Smooth muscle cell (in vitro differentiated cells): ENCODE data around the gene ZNF407. TPM values are rescaled to one million over a fixed set of nuclear protein-coding genes. Genes with fewer than 3 reads are reported as not detected.

Experiments
- DNase-seq: peaks from one replicate; lab custom pipeline; 2025; ENCODE audit not compliant: unreplicated experiment; lab: John Stamatoyannopoulos, UW
- H2AFZ ChIP-seq: fragments of 200-600 bp; sonication (generic); 2 replicates; pipeline ENCODE4 v1.6.0; 2016; ENCODE audit warnings: antibody characterized with exemption, low read depth, mild to moderate bottlenecking
- H3F3A ChIP-seq: fragments of 200-600 bp; sonication (generic); 2 replicates; pipeline ENCODE4 v1.6.0; 2017; ENCODE audit warnings: antibody characterized with exemption, low read depth
- H3K27ac ChIP-seq: fragments of 200-600 bp; sonication (generic); 2 replicates; pipeline ENCODE4 v1.5.1; 2016; ENCODE audit warnings: low read depth, mild to moderate bottlenecking
- H3K27me3 ChIP-seq: fragments of 200-600 bp; sonication (generic); 2 replicates; pipeline ENCODE4 v1.6.1; 2016; ENCODE audit warnings: low read depth, mild to moderate bottlenecking
- H3K36me3 ChIP-seq: fragments of 200-600 bp; sonication (generic); 2 replicates; pipeline ENCODE4 v1.5.1; 2016; ENCODE audit warnings: low read depth
- H3K4me1 ChIP-seq: fragments of 200-600 bp; sonication (generic); 2 replicates; pipeline ENCODE4 v1.5.1; 2016; ENCODE audit warnings: low read depth
- H3K4me2 ChIP-seq: fragments of 200-600 bp; sonication (generic); 2 replicates; pipeline ENCODE4 v1.6.0; 2016; ENCODE audit warnings: mild to moderate bottlenecking
- H3K4me3 ChIP-seq: fragments of 200-600 bp; sonication (generic); 2 replicates; pipeline ENCODE4 v1.5.1; 2016; ENCODE audit warnings: mild to moderate bottlenecking
- H3K79me2 ChIP-seq: fragments of 200-600 bp; sonication (generic); 2 replicates; pipeline ENCODE4 v1.6.0; 2016; ENCODE audit warnings: low read depth, mild to moderate bottlenecking
- H3K9ac ChIP-seq: fragments of 200-600 bp; sonication (generic); 2 replicates; pipeline ENCODE4 v1.6.0; 2016; ENCODE audit warnings: low read depth
- H3K9me3 ChIP-seq: fragments of 200-600 bp; sonication (generic); replicated peaks from 2 replicates; pipeline ENCODE4 v1.5.1; 2016; ENCODE audit warnings: low read depth
- H4K20me1 ChIP-seq: fragments of 200-600 bp; sonication (generic); 2 replicates; pipeline ENCODE4 v1.6.0; 2016; ENCODE audit warnings: low read depth
- WGBS: methylation state at CpG from one replicate; pipeline ENCODE4 v1.1.7; 2016; ENCODE audit warnings: low lambda C conversion rate; 5-methylcytosine and 5-hydroxymethylcytosine counted together
- polyA plus RNA-seq: library from polyadenylated mRNA; unstranded; fragments of >200 nt; fragmentation: Nextera tagmentation; extraction: Ambion mirVana; gene quantifications from 2 replicates; pipeline ENCODE4 v1.2.1, GENCODE V29; 2016
- total RNA-seq: library from RNA; depleted of rRNA; stranded (reverse); fragments of >200 nt; gene quantifications from 2 replicates; pipeline ENCODE4 v1.2.3, GENCODE V29; 2014
- TF ChIP-seq, protein P1 (sequence below): fragments of 200-600 bp; sonication (generic); IDR thresholded peaks from 2 replicates; pipeline ENCODE4 v1.5.1; 2017; ENCODE audit warnings: borderline replicate concordance, mild to moderate bottlenecking, antibody characterized with exemption; ENCODE audit not compliant: insufficient read depth, poor library complexity, severe bottlenecking

Gene ZNF407
- total and polyA plus RNA-seq, 2 experiments from 2014 or later: 4.5 to 11.5 TPM

DNA sequence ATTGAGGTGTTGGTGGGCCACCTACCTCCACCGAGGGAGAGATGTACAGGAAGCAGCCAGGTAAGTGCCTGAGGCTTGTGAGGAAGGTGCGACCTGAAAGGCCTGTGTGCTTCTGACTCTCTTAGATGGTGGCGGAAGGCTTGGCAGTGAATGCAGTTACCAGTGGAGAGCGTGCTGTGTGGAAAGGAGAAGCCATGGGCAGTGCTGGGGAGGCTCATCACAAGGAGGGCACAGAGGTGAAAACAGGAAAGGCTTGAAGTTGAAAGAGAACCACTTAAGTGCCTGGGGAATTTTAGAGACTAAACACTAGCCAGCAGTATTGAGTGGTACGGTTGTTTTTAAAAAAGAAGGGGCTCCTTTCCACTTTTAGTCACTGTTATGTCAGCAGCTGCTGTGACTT is 130.9 kb downstream of the ZNF407 start:
- Histone ChIP-seq H3K27ac (no peak overlapping the region), H3K9me3 (no peaks in the 10 kb centered on the region), H3K79me2 (no peaks in the 10 kb centered on the region), H3K4me1 (no peaks in the 10 kb centered on the region), H3K4me3 (no peak overlapping the region), H2AFZ (no peak overlapping the region), H3K9ac (no peak overlapping the region), H3F3A (no peaks in the 10 kb centered on the region), H3K4me2 (no peak overlapping the region), H4K20me1 (no peaks in the 10 kb centered on the region), H3K36me3 (no peaks in the 10 kb centered on the region), H3K27me3 (no peaks in the 10 kb centered on the region)
- DNase-seq: no peak
- TF ChIP-seq, protein P1, sequence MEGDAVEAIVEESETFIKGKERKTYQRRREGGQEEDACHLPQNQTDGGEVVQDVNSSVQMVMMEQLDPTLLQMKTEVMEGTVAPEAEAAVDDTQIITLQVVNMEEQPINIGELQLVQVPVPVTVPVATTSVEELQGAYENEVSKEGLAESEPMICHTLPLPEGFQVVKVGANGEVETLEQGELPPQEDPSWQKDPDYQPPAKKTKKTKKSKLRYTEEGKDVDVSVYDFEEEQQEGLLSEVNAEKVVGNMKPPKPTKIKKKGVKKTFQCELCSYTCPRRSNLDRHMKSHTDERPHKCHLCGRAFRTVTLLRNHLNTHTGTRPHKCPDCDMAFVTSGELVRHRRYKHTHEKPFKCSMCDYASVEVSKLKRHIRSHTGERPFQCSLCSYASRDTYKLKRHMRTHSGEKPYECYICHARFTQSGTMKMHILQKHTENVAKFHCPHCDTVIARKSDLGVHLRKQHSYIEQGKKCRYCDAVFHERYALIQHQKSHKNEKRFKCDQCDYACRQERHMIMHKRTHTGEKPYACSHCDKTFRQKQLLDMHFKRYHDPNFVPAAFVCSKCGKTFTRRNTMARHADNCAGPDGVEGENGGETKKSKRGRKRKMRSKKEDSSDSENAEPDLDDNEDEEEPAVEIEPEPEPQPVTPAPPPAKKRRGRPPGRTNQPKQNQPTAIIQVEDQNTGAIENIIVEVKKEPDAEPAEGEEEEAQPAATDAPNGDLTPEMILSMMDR: no peak
- 93% methylated on average over 5 of the region's 5 CpGs for WGBS

DNA sequence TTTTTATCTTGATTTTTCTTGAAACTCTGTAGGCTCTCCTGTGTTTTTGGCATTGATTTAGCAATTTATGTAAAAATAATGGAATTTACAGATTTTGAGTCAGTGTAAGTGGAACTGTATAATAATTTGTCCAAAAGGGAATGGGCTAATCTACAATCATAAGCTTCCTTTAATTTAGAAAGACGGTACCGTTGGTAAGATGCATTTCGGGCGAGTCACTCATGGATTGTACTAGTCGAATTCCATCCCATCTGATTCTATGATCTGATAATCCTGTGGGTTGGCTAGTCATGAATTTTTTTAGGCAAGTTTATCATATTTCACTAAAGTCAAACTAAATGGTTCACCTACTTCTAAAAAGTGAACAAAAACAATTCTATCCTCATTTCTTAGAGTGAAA is 133.4 kb downstream of the ZNF407 start:
- 77% methylated on average over 5 of the region's 5 CpGs for WGBS
- Histone ChIP-seq H3K4me1 (no peaks in the 10 kb centered on the region), H3K9ac (no peak overlapping the region), H3K36me3 (no peaks in the 10 kb centered on the region), H3K9me3 (no peaks in the 10 kb centered on the region), H3K27me3 (no peaks in the 10 kb centered on the region), H3K27ac (no peak overlapping the region), H3F3A (no peaks in the 10 kb centered on the region), H3K4me2 (peak overlapping the region; percentile 1), H3K4me3 (no peak overlapping the region), H3K79me2 (no peaks in the 10 kb centered on the region), H2AFZ (no peak overlapping the region), H4K20me1 (no peaks in the 10 kb centered on the region)
- TF ChIP-seq, protein P1: no peak
- DNase-seq: no peak

DNA sequence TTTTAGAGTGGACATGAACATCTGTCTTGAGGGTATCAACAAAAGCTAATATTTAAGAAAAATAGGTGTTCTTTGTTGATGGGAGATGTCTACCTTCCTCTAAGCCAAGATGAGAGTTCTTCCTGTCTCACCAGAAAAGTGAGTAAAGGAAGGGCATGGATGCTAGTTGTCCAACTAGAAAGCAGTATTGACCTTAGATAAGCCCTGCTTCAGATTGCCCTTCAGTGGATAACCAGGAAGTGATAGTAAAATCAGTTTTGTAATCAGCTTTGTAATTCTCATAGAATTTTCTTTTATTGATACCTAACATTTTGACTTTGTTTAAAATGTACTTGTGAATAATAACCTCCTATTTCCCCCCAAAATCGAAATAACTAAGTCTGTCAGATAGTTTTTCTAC is 134.7 kb downstream of the ZNF407 start:
- Histone ChIP-seq H3F3A (no peaks in the 10 kb centered on the region), H4K20me1 (no peaks in the 10 kb centered on the region), H2AFZ (no peak overlapping the region), H3K36me3 (no peaks in the 10 kb centered on the region), H3K4me1 (no peaks in the 10 kb centered on the region), H3K27me3 (no peaks in the 10 kb centered on the region), H3K4me3 (no peak overlapping the region), H3K4me2 (no peak overlapping the region), H3K27ac (no peak overlapping the region), H3K9ac (no peak overlapping the region), H3K79me2 (no peaks in the 10 kb centered on the region), H3K9me3 (no peaks in the 10 kb centered on the region)
- TF ChIP-seq, protein P1: no peak
- WGBS: 86% methylated on average over 1 of the region's 1 CpG
- no peak for DNase-seq

DNA sequence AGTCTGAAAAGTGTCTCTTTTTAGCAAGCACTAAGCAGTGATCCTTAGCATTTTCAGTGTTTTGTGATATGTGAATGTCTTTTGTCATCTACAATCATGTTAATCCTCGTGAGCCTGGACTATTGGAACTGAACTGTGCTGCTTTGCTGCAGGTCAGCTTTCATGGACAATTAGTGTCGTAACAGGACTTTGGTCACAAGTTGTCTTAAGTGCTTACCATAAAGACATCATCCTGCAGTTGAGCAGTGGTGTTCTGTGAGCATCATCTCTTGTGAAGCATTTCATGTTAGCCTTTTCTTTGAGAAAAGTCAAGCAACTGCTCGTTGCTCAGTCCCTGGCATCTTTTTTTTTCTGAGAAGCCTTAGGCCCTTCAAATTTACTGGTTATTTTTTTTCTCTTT is 135.9 kb downstream of the ZNF407 start:
- H3K4me1 ChIP-seq: no peaks in the 10 kb centered on the region
- H2AFZ ChIP-seq: no peak overlapping the region
- H3K9me3 ChIP-seq: no peaks in the 10 kb centered on the region
- H3K79me2 ChIP-seq: no peaks in the 10 kb centered on the region
- no peaks in the 10 kb centered on the region for H4K20me1 ChIP-seq
- no peaks in the 10 kb centered on the region for H3K36me3 ChIP-seq
- no peak overlapping the region for H3K4me2 ChIP-seq
- WGBS: 72% methylated on average over 3 of the region's 3 CpGs
- no peak for DNase-seq
- TF ChIP-seq, protein P1: no peak
- H3K4me3 ChIP-seq: no peak overlapping the region
- no peak overlapping the region for H3K27ac ChIP-seq
- H3F3A ChIP-seq: no peaks in the 10 kb centered on the region
- no peak overlapping the region for H3K9ac ChIP-seq
- H3K27me3 ChIP-seq: no peaks in the 10 kb centered on the region
